Activated T-cell treated with anti-CD3 and anti-CD28 coated beads for 1 hour (primary cell): ENCODE results near the gene CALN1.

Experiments
- DNase-seq: peaks from one replicate; pipeline ENCODE4 v3.0.0-alpha.2; 2020; ENCODE audit warnings: low read depth

Gene CALN1

GRCh38 chr7:72325561-72325960, 86.6 kb downstream of the CALN1 start:
- no peak for DNase-seq

DNA sequence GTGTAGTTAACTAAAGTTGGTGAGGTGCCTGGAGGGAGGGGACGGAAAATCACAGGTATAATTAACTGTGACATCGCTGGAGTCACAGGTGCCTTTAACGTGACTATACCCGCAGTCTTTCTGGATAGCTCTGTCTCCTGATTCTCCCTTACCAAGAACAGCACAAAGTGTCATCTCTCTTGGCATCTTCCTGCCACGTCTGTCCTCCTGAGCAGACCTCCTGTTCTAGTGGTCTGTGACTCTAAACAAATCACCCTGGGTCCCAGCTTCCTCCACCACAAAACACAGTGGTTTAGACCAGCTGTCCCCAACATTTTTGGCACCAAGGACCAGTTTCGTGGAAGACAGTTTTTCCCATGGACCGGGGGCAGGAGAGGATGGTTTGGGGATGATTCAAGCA, 90.5 kb downstream of the CALN1 start:
- DNase-seq, result no peak

GRCh38 chr7:72321081-72321480, 91.1 kb downstream of the CALN1 start:
- no peak for DNase-seq

DNA sequence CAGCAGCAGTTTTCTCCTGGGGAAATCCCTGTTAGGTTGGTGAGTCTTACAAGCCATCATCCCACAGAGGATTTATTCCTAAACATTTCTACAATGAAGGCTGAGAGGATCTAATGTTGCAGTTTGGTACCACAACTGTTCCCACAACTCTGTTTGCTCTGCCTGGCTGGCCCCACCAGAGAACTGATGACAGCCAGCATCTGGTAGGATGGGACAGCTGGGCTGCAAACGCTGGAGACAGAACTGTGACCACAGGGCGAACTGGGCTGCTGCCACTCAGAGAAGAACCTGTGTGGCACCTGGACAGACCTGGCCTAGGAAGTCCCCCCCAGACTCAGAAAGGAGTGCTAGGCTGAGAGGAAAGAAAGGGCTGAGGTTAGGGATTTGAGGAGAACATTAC, 94.8 kb downstream of the CALN1 start:
- DNase-seq, result no peak

DNA sequence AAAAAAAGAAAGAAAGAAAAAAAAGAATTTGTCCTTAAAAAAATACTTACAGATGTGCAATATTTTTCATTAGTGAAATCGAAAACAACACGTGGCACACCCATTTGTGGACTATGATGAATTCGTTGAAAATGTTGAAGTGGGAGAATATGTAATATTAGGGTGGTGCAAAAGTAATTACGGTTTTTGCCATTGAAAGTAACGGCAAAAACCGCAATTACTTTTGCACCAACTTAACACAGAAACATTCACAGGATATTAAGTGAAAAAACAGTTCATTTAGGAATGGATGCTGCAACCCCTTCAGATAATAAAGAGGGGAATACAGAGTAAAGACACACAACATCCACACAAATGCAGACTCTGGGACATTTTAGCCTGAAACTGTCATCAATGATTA, 96.0 kb downstream of the CALN1 start:
- no peak for DNase-seq

DNA sequence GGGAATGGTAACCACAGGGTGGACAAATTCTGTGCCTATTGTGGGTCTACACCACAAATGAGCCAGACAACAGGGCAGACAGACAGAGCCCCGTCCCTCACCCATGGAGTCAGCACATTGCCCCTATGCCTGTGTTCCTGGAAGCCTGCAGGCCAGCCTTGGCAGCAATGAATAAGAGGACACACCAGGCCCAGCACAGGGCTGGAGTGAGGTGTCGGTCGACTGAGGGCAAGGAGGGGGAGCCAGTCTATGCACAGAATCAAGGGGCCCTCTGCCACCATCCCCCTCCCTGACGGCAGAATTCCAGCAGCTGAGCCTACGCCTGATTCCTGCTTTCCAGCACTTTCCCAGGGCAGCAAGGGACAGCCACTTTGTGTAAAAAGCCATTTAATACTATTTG, 98.2 kb downstream of the CALN1 start:
- no peak for DNase-seq

GRCh38 chr7:72310301-72310700, 101.8 kb downstream of the CALN1 start:
- no peak for DNase-seq

DNA sequence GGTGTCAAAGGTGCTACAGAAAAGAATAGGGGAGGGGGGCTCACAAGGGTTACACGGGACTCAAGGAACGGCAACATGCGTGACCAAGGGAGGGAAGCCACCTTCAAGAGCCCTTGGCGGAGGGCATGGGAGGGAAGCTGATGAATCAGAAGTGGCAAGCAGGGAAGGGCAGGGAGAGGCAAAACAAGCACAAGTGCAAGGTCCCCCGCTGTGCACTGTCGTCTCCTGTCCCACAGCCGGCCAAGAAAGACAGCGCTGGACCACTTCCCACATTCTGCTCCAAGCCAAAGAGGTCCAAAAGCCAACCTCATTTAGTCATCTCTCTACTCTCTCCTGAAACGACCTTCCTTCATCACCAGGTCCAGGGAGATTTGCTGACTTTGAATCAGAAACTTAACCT, 102.7 kb downstream of the CALN1 start:
- DNase-seq, result no peak

- no peak for DNase-seq
Observed at GRCh38 chr7:72308986-72309385, 103.2 kb downstream of the CALN1 start.

GRCh38 chr7:72307566-72307965, 104.6 kb downstream of the CALN1 start:
- no peak for DNase-seq

GRCh38 chr7:72298912-72299311, 113.2 kb downstream of the CALN1 start:
- DNase-seq, result no peak

GRCh38 chr7:72298091-72298490, 114.0 kb downstream of the CALN1 start:
- DNase-seq, result no peak

GRCh38 chr7:72297636-72298035, 114.5 kb downstream of the CALN1 start:
- DNase-seq, result no peak

- DNase-seq, result no peak
Observed at GRCh38 chr7:72292794-72293193, 119.3 kb downstream of the CALN1 start.

GRCh38 chr7:72292118-72292517, 120.0 kb downstream of the CALN1 start:
- DNase-seq, result no peak

DNA sequence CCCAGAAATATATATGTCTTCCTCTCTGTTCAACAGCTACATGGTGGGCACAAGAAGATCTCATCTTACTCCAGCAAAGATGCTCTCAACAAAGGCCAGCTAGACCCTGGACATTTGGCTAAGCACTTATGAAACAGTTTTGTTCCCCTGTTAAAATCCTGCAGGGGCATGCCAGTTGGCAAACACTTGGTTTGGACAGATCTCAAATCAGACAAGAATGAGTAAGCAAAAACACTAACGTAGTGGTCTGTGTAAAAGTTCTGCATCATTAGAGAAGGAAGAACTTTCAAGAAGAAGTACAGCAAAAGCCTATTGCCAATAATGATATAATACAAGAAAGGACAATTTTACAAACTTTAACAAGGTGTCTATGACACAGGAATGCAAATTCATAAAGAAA, 125.6 kb downstream of the CALN1 start:
- DNase-seq, result no peak

DNA sequence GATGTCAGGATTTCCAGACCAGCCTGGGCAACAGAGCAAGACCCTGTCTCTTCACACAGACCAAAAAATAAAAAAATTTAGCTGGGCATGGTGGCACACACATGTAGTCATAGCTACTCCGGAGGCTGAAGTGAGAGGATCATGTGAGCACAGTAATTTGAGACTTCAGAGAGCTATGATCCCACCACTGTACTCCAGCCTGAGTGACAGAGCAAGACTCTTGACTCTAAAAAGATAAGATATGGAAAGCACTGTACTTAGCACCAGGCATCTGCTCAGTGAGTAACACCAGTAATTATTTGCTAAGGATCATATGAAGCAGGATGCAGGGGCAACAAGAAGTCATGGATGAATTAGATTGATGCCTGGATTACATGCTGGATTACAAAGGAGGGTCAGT, 128.8 kb downstream of the CALN1 start:
- no peak for DNase-seq

- no peak for DNase-seq
Observed at GRCh38 chr7:72281308-72281707, 130.8 kb downstream of the CALN1 start.

- no peak for DNase-seq
Observed at GRCh38 chr7:72279203-72279602, 132.9 kb downstream of the CALN1 start.

GRCh38 chr7:72278550-72278949, 133.6 kb downstream of the CALN1 start:
- no peak for DNase-seq

DNA sequence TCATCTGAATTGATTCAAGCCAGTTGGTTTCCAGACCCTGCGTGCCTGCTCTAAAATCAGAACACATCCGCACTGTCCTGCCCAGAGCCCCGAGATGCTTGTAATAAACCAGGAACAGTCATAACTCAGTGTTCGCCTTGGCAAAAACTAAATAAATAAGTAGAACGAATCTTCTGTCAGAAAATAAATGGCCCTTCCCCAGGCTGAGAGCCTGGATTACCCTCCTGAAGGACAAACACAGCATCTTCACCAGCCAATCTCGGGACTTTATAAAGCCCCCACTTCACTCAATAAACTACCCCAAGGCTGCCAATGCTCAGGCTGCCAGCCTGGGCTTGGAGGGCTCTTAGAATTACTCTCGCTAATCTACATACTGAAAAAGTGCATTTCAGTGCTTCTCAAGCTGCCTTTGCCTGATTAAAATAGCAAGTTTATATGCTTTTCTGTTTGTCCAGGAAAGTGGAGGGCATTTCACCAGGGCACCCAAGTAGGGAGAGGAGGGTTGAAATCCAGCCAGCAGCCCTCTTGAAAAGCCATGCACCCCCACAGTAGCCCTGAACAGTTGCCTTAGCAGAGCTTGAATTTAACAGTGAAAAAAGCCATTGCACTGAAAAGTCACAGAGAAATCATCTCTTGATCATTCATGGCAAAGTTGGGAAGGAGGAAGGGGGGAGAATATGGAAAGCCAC, 136.6 kb downstream of the CALN1 start:
- no peak for DNase-seq

- DNase-seq, result no peak
Observed at GRCh38 chr7:72272479-72272878, 139.7 kb downstream of the CALN1 start.

GRCh38 chr7:72268796-72269195, 143.3 kb downstream of the CALN1 start:
- DNase-seq, result no peak

GRCh38 chr7:72268090-72268489, 144.0 kb downstream of the CALN1 start:
- no peak for DNase-seq
